ENCODE data around the gene MTCH1.
"Not testable (repeated sequence)": the region's sequence is repeated elsewhere in the genome, so short reads cannot be mapped to it uniquely, and the experiment has no call there.

Gene MTCH1

DNA sequence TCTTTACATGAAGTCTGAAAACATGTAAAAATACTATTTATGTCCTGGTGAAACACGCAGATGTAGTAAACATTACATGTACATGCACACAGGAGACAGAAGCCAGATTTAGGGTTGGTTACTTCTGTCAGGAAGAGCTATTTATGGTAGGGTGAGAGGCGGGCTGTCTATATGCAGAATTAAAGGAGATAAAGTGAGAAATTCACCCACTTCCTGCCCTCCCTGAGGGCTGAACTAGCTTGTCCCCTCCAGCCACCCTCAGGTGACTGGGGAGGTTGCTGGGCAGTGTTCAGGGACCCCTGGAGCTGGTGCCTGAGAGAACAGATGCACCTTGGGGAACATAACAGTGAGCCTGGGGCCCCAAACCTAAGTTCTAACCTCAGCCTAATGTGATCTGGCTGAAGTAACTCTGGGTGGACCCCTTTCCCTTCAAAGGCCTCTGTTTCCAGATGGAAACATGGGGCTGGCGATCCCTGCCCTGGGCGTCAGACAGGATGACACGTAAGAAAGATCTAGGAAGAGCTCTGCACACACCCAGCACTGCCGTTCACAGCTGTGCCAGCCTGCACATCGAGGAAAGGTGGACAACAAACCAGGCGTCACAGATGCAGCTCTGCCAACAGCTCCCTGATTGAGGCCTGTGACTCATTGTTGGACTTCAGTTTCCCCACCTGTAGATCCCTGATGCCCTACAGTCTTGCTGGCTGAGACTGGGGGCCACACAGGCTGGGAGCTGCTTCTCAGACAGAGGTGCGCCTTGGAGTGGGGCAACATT is 30.1 kb downstream of the MTCH1 start:
- no peak for TF ChIP-seq ARNT (IDR thresholded peaks at IDR 0.05)
- no peak for TF ChIP-seq FOXM1 (IDR thresholded peaks at IDR 0.05; ENCODE audit: borderline replicate concordance)
- TF ChIP-seq L3MBTL2 (conservative IDR thresholded peaks at IDR 0.05) = no peak
- TF ChIP-seq FOXA1 (IDR thresholded peaks at IDR 0.05) = no peak
- no peak for TF ChIP-seq FOXK2 (IDR thresholded peaks at IDR 0.05)
- TF ChIP-seq HDGF (IDR thresholded peaks at IDR 0.05; ENCODE audit: borderline replicate concordance) = no peak
- TF ChIP-seq ELF4 (IDR thresholded peaks at IDR 0.05) = no peak
- no peak for DNase-seq (ENCODE audit: extremely low spot score)
- ChIA-PET POLR2A (interaction anchor here (2.0 kb wide), 1 partner anchor 11 kb away, joined by 5 read pairs; no protein-coding TSS in a partner anchor), CTCF (interaction anchor here (0.6 kb wide), 1 partner anchor 10 kb away, joined by 3 read pairs; no protein-coding TSS in a partner anchor)

DNA sequence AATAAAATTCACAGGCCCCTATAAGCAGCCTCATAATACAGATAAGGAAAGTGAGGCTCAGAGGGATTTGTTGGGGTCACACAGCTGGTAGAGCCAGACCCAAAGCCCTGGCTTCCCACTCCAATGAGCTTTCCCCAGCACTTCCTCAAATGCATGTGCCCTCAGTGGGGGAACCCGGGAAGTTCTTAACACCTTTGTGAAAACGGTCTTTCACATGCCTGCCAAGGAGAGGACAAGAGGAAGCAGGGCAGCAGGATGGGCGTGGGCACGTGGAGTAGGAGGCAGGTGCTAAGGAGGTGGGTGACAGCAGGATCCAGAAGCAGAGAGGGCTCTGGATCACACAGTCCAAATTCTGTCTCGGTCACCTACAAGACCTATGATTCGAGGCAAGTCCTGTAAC is 30.9 kb downstream of the MTCH1 start:
- ChIA-PET POLR2A (interaction anchor here (2.0 kb wide), 1 partner anchor 11 kb away, joined by 5 read pairs; no protein-coding TSS in a partner anchor), CTCF (no interaction called here)
- TF ChIP-seq FOXK2 (IDR thresholded peaks at IDR 0.05) (no peak), ELF4 (IDR thresholded peaks at IDR 0.05) (no peak), FOXM1 (IDR thresholded peaks at IDR 0.05; ENCODE audit: borderline replicate concordance) (no peak), TARDBP (IDR thresholded peaks at IDR 0.05) (no peak), L3MBTL2 (conservative IDR thresholded peaks at IDR 0.05) (no peak), BHLHE40 (IDR thresholded peaks at IDR 0.05; ENCODE audit: borderline replicate concordance) (no peak)

DNA sequence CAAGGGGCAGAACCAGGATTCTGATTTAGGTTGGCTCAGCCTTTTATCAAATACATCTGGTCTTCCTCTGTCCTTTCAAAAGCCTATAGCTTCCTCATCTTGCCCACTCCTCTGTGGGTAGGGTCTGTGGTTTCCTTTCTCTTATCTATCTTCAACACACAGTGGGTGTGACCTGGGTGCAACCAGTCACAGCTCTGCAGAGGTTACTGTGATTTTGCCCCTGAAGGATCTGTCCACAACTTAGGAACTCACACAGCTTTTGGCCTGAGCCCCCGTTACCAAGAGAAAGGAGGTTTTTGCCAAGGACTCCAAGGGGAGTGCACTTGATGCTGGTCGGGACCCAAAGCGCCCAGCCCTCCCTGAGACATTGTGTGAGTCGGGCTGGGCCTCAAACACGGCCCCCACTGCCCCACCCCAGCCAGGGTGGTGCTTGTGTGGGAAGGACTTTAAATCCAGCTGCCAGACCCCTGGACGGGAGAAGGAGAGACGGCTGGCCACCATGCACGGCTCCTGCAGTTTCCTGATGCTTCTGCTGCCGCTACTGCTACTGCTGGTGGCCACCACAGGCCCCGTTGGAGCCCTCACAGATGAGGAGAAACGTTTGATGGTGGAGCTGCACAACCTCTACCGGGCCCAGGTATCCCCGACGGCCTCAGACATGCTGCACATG is 31.6 kb downstream of the MTCH1 start, which contains the start of gene PI16:
PI16 (plus strand) TSS at position 477 of the 670 bp plus-strand sequence; CDS start at position 500, 23 bp downstream.
- ChIA-PET CTCF (no interaction called here), POLR2A (interaction anchor here (1.4 to 2.0 kb wide), 2 partner anchors 9 to 12 kb away, joined by 3 to 5 read pairs; no protein-coding TSS in a partner anchor)
- no peak for DNase-seq (ENCODE audit: extremely low spot score)
- no peak for TF ChIP-seq BHLHE40 (IDR thresholded peaks at IDR 0.05; ENCODE audit: borderline replicate concordance)
- no peak for TF ChIP-seq ELF4 (IDR thresholded peaks at IDR 0.05)
- no peak for TF ChIP-seq HDGF (IDR thresholded peaks at IDR 0.05; ENCODE audit: borderline replicate concordance)
- TF ChIP-seq LEF1 (IDR thresholded peaks at IDR 0.05; ENCODE audit: borderline replicate concordance) = no peak
- TF ChIP-seq, protein P1, sequence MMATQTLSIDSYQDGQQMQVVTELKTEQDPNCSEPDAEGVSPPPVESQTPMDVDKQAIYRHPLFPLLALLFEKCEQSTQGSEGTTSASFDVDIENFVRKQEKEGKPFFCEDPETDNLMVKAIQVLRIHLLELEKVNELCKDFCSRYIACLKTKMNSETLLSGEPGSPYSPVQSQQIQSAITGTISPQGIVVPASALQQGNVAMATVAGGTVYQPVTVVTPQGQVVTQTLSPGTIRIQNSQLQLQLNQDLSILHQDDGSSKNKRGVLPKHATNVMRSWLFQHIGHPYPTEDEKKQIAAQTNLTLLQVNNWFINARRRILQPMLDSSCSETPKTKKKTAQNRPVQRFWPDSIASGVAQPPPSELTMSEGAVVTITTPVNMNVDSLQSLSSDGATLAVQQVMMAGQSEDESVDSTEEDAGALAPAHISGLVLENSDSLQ (IDR thresholded peaks at IDR 0.05) = no peak
- TF ChIP-seq FOXM1 (IDR thresholded peaks at IDR 0.05; ENCODE audit: borderline replicate concordance) = no peak
- TF ChIP-seq NFRKB (IDR thresholded peaks at IDR 0.05) = no peak
- no peak for TF ChIP-seq FOXK2 (IDR thresholded peaks at IDR 0.05)
- no peak for TF ChIP-seq L3MBTL2 (conservative IDR thresholded peaks at IDR 0.05)
- TF ChIP-seq ZNF384 (IDR thresholded peaks at IDR 0.05) = no peak
- TF ChIP-seq TARDBP (IDR thresholded peaks at IDR 0.05) = no peak
- TF ChIP-seq SUZ12 (IDR thresholded peaks at IDR 0.05) = no peak
- TF ChIP-seq FOXA1 (IDR thresholded peaks at IDR 0.05) = no peak
- no peak for TF ChIP-seq ARNT (IDR thresholded peaks at IDR 0.05)
- TF ChIP-seq CTBP1 (IDR thresholded peaks at IDR 0.05; ENCODE audit: borderline replicate concordance) = no peak
- TF ChIP-seq SP1 (IDR thresholded peaks at IDR 0.05) = no peak

More for the DNA sequence above, 30.9 kb downstream of the MTCH1 start:
- DNase-seq (ENCODE audit: extremely low spot score) = no peak

DNA sequence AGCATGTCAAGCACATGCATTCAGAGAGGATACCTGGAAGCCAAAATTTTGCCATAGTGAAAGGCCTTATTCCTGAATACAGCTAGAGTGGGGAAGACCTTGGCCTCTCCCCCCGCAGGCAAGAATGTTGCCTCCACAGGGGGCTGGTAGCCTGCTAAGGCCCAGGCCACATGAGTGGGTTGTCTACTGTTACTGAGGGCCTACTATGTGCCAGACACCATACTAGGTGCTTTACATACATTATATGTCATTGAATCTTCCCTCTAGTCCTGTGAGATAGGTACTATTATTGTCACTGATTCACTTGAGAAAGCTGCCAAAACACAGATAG is 32.1 kb downstream of the MTCH1 start:
- ChIA-PET POLR2A (interaction anchor here (1.4 kb wide), 1 partner anchor 10 kb away, joined by 3 read pairs; no protein-coding TSS in a partner anchor), CTCF (no interaction called here)
- TF ChIP-seq FOXA1 (IDR thresholded peaks at IDR 0.05) (no peak), FOXK2 (IDR thresholded peaks at IDR 0.05) (no peak), HDGF (IDR thresholded peaks at IDR 0.05; ENCODE audit: borderline replicate concordance) (no peak), NFRKB (IDR thresholded peaks at IDR 0.05) (no peak), L3MBTL2 (conservative IDR thresholded peaks at IDR 0.05) (no peak), TARDBP (IDR thresholded peaks at IDR 0.05) (no peak), ELF4 (IDR thresholded peaks at IDR 0.05) (no peak)
- TF ChIP-seq, protein P1 (IDR thresholded peaks at IDR 0.05) = no peak
- no peak for DNase-seq (ENCODE audit: extremely low spot score)

DNA sequence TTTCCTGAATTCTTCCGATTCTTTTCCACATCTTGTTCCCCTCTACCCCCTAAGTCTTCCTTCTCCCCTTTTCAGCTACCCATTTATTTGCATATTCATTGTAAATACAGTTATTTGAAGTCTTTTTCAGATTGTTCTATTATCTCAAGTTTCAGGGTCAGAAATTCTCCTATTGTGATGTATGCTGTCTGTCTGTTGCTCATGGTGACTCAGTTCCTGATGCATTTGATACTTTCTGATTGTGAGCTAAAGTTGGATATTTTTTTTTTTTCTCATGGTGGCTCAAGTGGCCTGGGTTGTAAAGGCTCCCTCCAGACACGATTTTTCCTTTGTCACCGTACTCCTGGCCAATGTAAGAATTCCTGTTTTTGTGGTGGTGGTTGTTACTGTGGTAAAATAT is 36.4 kb downstream of the MTCH1 start:
- ChIA-PET CTCF (interaction anchor here (0.7 to 0.9 kb wide), 2 partner anchors 28 to 295 kb away, joined by 3 to 4 read pairs; no protein-coding TSS in a partner anchor), POLR2A (no interaction called here)
- TF ChIP-seq FOXM1 (IDR thresholded peaks at IDR 0.05; ENCODE audit: borderline replicate concordance) = no peak
- no peak for TF ChIP-seq SUZ12 (IDR thresholded peaks at IDR 0.05)
- TF ChIP-seq ELF4 (IDR thresholded peaks at IDR 0.05) = no peak
- TF ChIP-seq ZNF384 (IDR thresholded peaks at IDR 0.05) = no peak
- no peak for TF ChIP-seq BHLHE40 (IDR thresholded peaks at IDR 0.05; ENCODE audit: borderline replicate concordance)
- TF ChIP-seq, protein P1 (IDR thresholded peaks at IDR 0.05) = no peak
- no peak for TF ChIP-seq NFRKB (IDR thresholded peaks at IDR 0.05)
- DNase-seq (ENCODE audit: extremely low spot score) = no peak

DNA sequence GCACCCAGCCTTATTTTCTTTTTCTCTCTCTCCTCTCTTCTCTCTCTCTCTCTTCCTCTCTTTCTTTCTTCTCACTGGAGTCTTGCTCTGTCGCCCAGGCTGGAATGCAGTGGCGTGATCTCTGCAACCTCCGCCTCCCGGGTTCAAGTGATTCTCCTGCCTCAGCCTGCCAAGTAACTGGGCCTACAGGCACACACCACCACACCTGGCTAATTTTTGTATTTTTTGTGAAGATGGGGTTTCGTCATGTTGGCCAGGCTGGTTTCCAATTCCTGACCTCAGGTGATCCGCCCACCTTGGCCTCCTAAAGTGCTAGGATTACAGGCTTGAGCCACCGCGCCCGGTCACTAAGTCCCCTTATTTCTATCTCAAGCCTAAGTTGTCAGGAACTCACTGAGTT is 36.9 kb downstream of the MTCH1 start:
- CTCF ChIA-PET = interaction anchor here (0.7 kb wide), 1 partner anchor 294 kb away, joined by 4 read pairs; no protein-coding TSS in a partner anchor
- DNase-seq (ENCODE audit: extremely low spot score); POLR2A ChIA-PET: not testable (repeated sequence)

Data from HEK293T (cell line).